ENCODE data around the gene MAP3K5. TPM values are rescaled to one million over a fixed set of nuclear protein-coding genes. Genes with fewer than 3 reads are reported as not detected.

MAP3K5 gene
- total RNA-seq, 1 experiment from 2014 or later = 0.55 TPM

DNA sequence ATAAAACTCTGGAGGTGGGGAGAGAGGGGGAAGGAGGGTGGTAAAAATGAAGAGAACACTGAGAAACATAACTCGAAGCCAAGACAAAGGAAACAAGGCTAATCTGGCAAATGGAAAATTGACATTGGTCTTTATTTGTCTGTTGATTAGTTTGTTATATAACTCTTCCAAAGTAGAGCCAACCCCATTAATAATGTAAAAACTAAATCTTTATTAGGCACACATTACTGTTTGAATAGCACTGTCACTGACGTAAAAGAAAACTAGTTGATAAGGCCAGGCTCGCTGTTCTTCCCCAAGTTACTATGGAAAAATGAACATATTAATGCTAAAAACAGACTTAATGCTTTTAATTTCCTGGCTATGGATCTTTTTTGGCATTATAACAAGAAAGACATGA lies 110.0 kb downstream of the MAP3K5 start:
- in situ Hi-C loops (cut with HindIII; ENCODE audit: low pct_unique_long_range_greater_than_20kb, low sequenced_read_pairs) = no loop called here
- DNase-seq (ENCODE audit: low read depth, low spot score) = no peak

GRCh38 chr6:136677822-136678221 lies 114.5 kb downstream of the MAP3K5 start:
- in situ Hi-C loops (cut with HindIII; ENCODE audit: low pct_unique_long_range_greater_than_20kb, low sequenced_read_pairs) = no loop called here
- no peak for DNase-seq (ENCODE audit: low read depth, low spot score)

GRCh38 chr6:136677344-136677743 lies 114.9 kb downstream of the MAP3K5 start:
- in situ Hi-C loops (cut with HindIII; ENCODE audit: low pct_unique_long_range_greater_than_20kb, low sequenced_read_pairs) = no loop called here

DNA sequence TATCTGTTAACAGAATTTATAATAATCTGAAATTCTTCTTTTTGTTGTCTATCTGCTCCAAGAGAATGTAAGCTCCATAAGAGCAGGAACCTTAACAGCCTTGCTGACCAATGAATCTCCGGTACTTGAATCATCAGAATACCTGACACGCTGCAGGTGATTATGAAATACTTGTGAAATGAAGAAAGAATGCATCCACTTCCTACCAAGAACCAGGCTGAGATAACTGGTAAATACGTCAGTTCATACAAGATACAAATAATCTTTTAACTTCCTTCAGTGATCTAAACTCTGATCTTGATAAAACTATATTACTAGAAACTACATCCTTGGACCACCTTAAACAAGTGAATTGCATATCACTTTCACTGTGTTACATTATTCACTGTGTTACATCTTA lies 116.2 kb downstream of the MAP3K5 start:
- in situ Hi-C loops (cut with HindIII; ENCODE audit: low pct_unique_long_range_greater_than_20kb, low sequenced_read_pairs) = no loop called here
- no peak for DNase-seq (ENCODE audit: low read depth, low spot score)

More at GRCh38 chr6:136677344-136677743, 114.9 kb downstream of the MAP3K5 start:
- DNase-seq (ENCODE audit: low read depth, low spot score) = no peak

- in situ Hi-C loops (cut with HindIII; ENCODE audit: low pct_unique_long_range_greater_than_20kb, low sequenced_read_pairs) = no loop called here
- no peak for DNase-seq (ENCODE audit: low read depth, low spot score)
Observed at GRCh38 chr6:136673571-136673970, 118.7 kb downstream of the MAP3K5 start.

- in situ Hi-C loops (cut with HindIII; ENCODE audit: low pct_unique_long_range_greater_than_20kb, low sequenced_read_pairs) = no loop called here
- DNase-seq (ENCODE audit: low read depth, low spot score) = no peak
Observed at GRCh38 chr6:136672144-136672543, 120.1 kb downstream of the MAP3K5 start.

DNA sequence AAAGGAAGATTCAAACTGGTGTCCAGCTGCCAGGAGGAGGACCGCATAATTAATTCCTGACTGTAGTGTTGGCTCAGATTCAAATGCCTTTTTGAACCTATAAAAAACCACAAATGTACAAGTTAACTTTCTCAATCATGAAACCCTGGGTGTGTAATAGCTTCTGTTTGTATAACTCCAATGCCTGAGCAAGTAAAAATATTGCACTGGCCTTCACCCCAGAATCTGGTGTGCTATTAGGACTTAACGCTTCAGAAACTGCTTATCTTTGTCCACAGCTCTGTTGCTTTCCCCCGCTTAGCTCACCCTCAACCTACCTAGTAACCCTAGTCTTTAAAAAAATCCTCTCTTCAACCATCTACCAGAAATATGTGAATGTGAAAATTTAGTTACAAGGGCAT lies 123.0 kb downstream of the MAP3K5 start:
- DNase-seq (ENCODE audit: low read depth, low spot score) = no peak
- in situ Hi-C loops (cut with HindIII; ENCODE audit: low pct_unique_long_range_greater_than_20kb, low sequenced_read_pairs) = no loop called here

- no peak for DNase-seq (ENCODE audit: low read depth, low spot score)
- in situ Hi-C loops (cut with HindIII; ENCODE audit: low pct_unique_long_range_greater_than_20kb, low sequenced_read_pairs) = no loop called here
Observed at GRCh38 chr6:136668571-136668970, 123.7 kb downstream of the MAP3K5 start.

- DNase-seq (ENCODE audit: low read depth, low spot score) = no peak
- in situ Hi-C loops (cut with HindIII; ENCODE audit: low pct_unique_long_range_greater_than_20kb, low sequenced_read_pairs) = no loop called here
Observed at GRCh38 chr6:136666041-136666440, 126.2 kb downstream of the MAP3K5 start.

- no peak for DNase-seq (ENCODE audit: low read depth, low spot score)
- in situ Hi-C loops (cut with HindIII; ENCODE audit: low pct_unique_long_range_greater_than_20kb, low sequenced_read_pairs) = no loop called here
Observed at GRCh38 chr6:136662347-136663237, 129.7 kb downstream of the MAP3K5 start.

DNA sequence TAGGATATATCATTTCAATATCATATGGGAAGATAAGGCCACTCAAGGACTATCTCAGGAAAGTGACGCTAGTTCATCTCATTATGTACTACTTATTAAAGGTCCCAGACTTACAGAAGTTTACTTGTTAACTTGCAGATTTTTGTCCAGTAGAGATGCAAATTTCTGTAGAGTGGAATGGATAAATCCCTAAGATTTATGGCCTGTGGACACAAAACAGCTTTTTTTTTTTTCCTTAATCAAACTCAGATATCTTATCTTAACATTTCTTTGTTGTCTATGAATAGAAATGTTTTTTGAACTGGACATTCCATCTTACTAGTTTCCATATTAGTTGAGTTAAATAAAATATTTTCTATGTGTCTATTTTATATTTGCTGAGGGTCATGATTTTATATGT lies 131.6 kb downstream of the MAP3K5 start:
- in situ Hi-C loops (cut with HindIII; ENCODE audit: low pct_unique_long_range_greater_than_20kb, low sequenced_read_pairs) = no loop called here
- DNase-seq (ENCODE audit: low read depth, low spot score) = no peak

DNA sequence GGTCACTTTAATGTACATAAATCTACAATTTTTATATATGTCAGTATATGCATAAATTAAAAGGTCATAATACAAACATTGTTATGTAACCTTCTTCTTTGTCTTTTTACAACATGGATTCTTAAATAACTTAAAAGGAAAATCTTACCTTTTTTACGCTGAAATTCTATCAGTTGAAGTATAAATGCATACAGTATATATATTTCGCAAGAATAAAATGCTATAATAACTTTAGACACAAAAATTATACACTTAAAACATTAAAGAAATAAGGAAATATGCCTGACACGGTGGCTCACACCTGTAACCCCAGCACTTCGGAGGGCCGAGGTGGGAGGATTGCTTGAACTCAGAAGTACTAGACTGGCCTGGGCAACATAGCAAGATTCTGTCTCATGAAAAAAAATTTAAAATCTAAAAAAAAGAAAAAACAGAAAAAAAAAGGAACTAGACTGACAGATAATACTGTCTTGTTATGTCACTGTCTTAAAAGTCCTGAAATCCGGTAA lies 132.2 kb downstream of the MAP3K5 start:
- DNase-seq (ENCODE audit: low read depth, low spot score) = no peak
- in situ Hi-C loops (cut with HindIII; ENCODE audit: low pct_unique_long_range_greater_than_20kb, low sequenced_read_pairs) = no loop called here

DNA sequence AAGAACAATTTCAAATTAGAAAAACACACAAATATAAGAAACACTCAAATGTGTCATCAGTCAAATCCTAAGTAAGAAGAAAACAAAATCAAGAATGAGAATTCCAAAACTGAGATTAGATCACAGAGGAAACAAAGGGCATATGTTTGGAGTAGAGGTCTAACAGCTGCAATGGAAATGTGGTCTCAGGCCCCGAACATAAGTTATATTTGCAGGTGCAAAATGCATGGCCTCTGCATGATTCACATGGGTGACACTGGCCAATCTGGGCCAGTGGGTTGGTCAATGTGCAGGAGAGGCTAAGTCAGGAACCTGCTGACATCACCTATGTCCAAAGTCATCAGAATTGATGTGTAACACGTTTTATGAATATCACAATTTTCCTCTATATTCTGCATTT lies 133.6 kb downstream of the MAP3K5 start:
- in situ Hi-C loops (cut with HindIII; ENCODE audit: low pct_unique_long_range_greater_than_20kb, low sequenced_read_pairs) = no loop called here
- DNase-seq (ENCODE audit: low read depth, low spot score) = no peak

DNA sequence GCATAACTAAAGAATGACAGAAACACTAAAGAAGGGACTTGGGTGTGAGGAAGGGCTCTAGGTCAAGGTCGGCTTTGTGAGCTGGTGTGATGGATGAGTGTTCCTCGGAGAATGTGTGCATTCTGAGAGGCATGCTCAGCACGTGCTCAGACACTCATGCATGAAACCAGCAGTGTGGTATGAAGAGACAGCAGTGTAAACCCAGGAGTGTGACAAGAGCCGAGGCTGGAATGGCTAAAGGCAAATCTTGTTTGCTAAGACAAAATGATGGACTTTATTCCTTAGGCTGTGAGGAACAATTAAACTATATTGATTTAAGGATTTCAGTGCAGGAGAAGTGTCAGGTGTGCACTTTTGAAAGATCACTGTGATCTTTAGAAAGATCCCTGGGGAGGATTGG lies 134.6 kb downstream of the MAP3K5 start:
- no peak for DNase-seq (ENCODE audit: low read depth, low spot score)
- in situ Hi-C loops (cut with HindIII; ENCODE audit: low pct_unique_long_range_greater_than_20kb, low sequenced_read_pairs) = no loop called here

DNA sequence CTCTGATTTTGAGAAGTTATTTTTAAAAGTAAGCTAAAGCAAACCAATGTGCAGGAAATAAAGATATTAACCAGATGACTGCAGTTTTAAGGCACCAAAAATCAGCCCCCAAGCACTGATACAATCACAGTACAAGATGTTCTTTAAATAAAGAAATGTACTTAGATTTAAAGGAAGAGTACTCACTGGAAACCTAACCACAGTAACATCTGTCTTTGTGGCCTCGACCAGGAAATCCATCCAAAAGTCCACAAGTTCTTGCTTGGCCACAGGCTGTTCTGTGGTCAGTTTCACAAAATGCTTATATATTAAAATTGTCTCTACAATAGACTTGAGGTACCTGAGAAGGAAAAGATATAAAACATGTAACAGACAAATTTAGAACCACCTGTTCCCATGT lies 136.2 kb downstream of the MAP3K5 start:
- in situ Hi-C loops (cut with HindIII; ENCODE audit: low pct_unique_long_range_greater_than_20kb, low sequenced_read_pairs) = no loop called here
- DNase-seq (ENCODE audit: low read depth, low spot score) = no peak

DNA sequence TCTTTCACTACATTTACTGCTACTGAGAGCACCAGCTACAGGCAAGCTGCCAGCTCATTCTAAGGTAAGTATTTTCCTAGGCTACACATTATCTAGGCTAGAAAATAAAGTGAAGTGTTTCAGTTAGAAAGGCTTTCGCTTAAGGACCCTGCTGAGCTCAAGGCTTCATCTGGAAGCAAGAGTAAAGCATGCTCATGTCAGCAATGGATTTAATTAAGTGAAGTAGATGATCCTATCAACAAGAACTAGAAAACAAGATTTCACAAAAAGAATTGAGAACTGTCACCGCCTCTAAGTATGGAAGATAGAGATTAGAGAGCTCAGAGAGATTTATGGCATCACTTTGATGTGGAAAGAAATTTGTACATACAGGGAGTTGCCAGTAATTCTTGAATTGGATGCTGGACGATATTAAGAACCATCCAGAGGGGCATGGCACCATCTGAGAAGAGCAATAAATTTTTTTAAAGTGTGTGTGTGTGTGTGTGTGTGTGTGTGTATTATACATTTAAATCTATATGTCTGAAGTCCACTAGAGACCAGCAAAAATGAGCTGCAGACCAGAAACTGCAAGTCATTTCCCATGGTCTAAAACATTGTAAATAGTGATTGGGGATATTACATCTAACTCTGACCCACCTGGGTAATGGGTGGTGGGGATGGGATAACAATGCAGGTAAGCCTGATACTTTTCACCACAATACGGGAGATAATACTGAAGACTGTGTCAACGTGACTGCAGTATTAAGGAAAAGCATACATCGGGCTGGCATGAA lies 136.8 kb downstream of the MAP3K5 start:
- in situ Hi-C loops (cut with HindIII; ENCODE audit: low pct_unique_long_range_greater_than_20kb, low sequenced_read_pairs) = no loop called here
- DNase-seq (ENCODE audit: low read depth, low spot score) = no peak

- DNase-seq (ENCODE audit: low read depth, low spot score) = peak; percentile 22
- in situ Hi-C loops (cut with HindIII; ENCODE audit: low pct_unique_long_range_greater_than_20kb, low sequenced_read_pairs) = no loop called here
Observed at GRCh38 chr6:136654086-136654485, 138.2 kb downstream of the MAP3K5 start.

DNA sequence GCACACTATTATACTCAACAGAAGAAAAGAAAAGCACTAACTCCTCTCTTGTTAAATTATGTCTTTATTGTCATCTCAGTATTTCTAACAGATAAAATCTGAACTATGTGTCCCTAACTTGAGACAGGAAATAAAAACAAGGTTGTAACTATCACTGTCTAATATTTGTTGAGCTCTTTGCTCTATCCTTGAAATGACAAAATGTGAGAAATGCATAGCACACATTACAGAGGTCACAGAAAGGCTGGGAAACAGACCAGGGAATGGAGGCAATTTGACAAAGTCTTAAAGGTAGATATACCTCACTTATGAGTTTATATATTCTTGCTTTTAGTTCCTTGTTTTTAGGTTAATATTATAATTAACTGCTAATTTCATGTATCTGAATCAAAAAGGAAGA lies 139.6 kb downstream of the MAP3K5 start:
- no peak for DNase-seq (ENCODE audit: low read depth, low spot score)
- in situ Hi-C loops (cut with HindIII; ENCODE audit: low pct_unique_long_range_greater_than_20kb, low sequenced_read_pairs) = no loop called here

- in situ Hi-C loops (cut with HindIII; ENCODE audit: low pct_unique_long_range_greater_than_20kb, low sequenced_read_pairs) = no loop called here
- no peak for DNase-seq (ENCODE audit: low read depth, low spot score)
Observed at GRCh38 chr6:136651982-136652381, 140.3 kb downstream of the MAP3K5 start.
